ENCODE data around the gene TVP23B.
"Not testable (repeated sequence)": the region's sequence is repeated elsewhere in the genome, so short reads cannot be mapped to it uniquely, and the experiment has no call there.

Gene TVP23B

GRCh38 chr17:18791402-18791801 lies 10.4 kb downstream of the TVP23B start:
- not testable (repeated sequence) for DNase-seq (ENCODE audit: low read depth)

GRCh38 chr17:18794841-18795240 lies 13.9 kb downstream of the TVP23B start:
- DNase-seq (ENCODE audit: low read depth) = not testable (repeated sequence)

GRCh38 chr17:18796887-18797286 lies 15.9 kb downstream of the TVP23B start:
- not testable (repeated sequence) for DNase-seq (ENCODE audit: low read depth)

- DNase-seq (ENCODE audit: low read depth) = not testable (repeated sequence)
These were observed 22.7 kb downstream of the TVP23B start for GRCh38 chr17:18803458-18804245.

- not testable (repeated sequence) for DNase-seq (ENCODE audit: low read depth)
These were observed 34.9 kb downstream of the TVP23B start for GRCh38 chr17:18815924-18816323.

GRCh38 chr17:18816489-18817371 lies 35.7 kb downstream of the TVP23B start:
- peak; percentile 2 for DNase-seq (ENCODE audit: low read depth)

- DNase-seq (ENCODE audit: low read depth) = not testable (repeated sequence)
These were observed 40.4 kb downstream of the TVP23B start for GRCh38 chr17:18821430-18821829.

- not testable (repeated sequence) for DNase-seq (ENCODE audit: low read depth)
These were observed 46.6 kb downstream of the TVP23B start for GRCh38 chr17:18827613-18828012.

- DNase-seq (ENCODE audit: low read depth) = no peak
These were observed 67.5 kb downstream of the TVP23B start for GRCh38 chr17:18848501-18848900.

GRCh38 chr17:18850679-18851078 lies 69.7 kb downstream of the TVP23B start:
- no peak for DNase-seq (ENCODE audit: low read depth)

- no peak for DNase-seq (ENCODE audit: low read depth)
These were observed 70.2 kb downstream of the TVP23B start for GRCh38 chr17:18851201-18851600.

- DNase-seq (ENCODE audit: low read depth) = no peak
These were observed 74.0 kb downstream of the TVP23B start for GRCh38 chr17:18854956-18855355.

- peak; percentile 84 for DNase-seq (ENCODE audit: low read depth)
These were observed 75.0 kb downstream of the TVP23B start for GRCh38 chr17:18855831-18856569.
